Measurements from ENCODE around the gene RBM25. TPM values are rescaled to one million over a fixed set of nuclear protein-coding genes. Genes with fewer than 3 reads are reported as not detected.

RBM25 gene
- total and polyA plus RNA-seq, 11 donors: 13.1 to 49.2 (median 36.6) TPM

- H3K4me3 ChIP-seq: no peak overlapping the region
- no peak overlapping the region for H3K27ac ChIP-seq
- peaks cover 0 to 55% (median 24%) of the 10 kb centered on the region in 12 donors for H3K4me1 ChIP-seq
Observed at GRCh38 chr14:73022051-73022450, 36.3 kb upstream of the RBM25 start.

DNA sequence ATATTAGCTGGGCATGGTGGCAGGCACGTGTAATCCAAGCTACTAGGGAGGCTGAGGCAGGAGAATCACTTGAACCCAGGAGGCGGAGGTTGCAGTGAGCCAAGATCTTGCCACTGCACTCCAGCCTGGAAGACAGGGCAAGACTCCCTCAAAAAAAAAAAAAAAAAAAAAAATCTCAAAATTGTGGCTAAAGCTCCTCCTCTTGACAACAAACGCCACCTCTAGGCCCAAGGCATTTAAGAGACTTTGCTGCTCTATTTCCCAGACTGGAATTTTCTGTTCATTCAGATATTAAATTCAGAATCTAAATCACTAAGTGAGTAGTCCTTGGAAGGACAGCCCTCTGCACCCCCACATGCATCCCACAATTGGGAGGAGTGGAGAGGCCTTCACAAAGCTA is 32.8 kb upstream of the RBM25 start:
- WGBS, 4 donors: 74 to 87% (median 82%) methylated on average over 3 of the region's 3 CpGs

More at GRCh38 chr14:73022051-73022450, 36.3 kb upstream of the RBM25 start:
- no peaks in the 10 kb centered on the region for H3K27me3 ChIP-seq
- H3K36me3 ChIP-seq: peaks cover 0 to 69% (median 55%) of the 10 kb centered on the region in 9 donors
- ATAC-seq (no peak), DNase-seq (no peak)
- WGBS, 4 donors: 95 to 98% (median 97%) methylated on average over 4 of the region's 4 CpGs
- intact Hi-C loops (cut with DNase I): no loop called here
- TF ChIP-seq, protein P1, sequence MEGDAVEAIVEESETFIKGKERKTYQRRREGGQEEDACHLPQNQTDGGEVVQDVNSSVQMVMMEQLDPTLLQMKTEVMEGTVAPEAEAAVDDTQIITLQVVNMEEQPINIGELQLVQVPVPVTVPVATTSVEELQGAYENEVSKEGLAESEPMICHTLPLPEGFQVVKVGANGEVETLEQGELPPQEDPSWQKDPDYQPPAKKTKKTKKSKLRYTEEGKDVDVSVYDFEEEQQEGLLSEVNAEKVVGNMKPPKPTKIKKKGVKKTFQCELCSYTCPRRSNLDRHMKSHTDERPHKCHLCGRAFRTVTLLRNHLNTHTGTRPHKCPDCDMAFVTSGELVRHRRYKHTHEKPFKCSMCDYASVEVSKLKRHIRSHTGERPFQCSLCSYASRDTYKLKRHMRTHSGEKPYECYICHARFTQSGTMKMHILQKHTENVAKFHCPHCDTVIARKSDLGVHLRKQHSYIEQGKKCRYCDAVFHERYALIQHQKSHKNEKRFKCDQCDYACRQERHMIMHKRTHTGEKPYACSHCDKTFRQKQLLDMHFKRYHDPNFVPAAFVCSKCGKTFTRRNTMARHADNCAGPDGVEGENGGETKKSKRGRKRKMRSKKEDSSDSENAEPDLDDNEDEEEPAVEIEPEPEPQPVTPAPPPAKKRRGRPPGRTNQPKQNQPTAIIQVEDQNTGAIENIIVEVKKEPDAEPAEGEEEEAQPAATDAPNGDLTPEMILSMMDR (IDR thresholded peaks at IDR 0.05): no peak
- no peak for TF ChIP-seq POLR2A (IDR thresholded peaks at IDR 0.05)
- no peaks in the 10 kb centered on the region for H3K9me3 ChIP-seq

GRCh38 chr14:73026243-73026844 is 32.0 kb upstream of the RBM25 start:
- Histone ChIP-seq H3K9me3 (no peaks in the 10 kb centered on the region), H3K27ac (peak overlapping the region; percentile 10 to 95 (median 83)), H3K4me1 (peaks cover 0 to 46% (median 24%) of the 10 kb centered on the region in 12 donors), H3K4me3 (peak overlapping the region; percentile 51 to 98 (median 76)), H3K36me3 (peaks cover 0 to 32% (median 24%) of the 10 kb centered on the region in 9 donors), H3K27me3 (no peaks in the 10 kb centered on the region)
- intact Hi-C loops (cut with DNase I): loop anchor here in 2 of 10 donors (2.0 kb wide), 1 partner anchor 32 kb away; the partner anchor contains the start of gene RBM25 (in 2 of the 2)
- ATAC-seq: no peak
- TF ChIP-seq, protein P1 (IDR thresholded peaks at IDR 0.05): no peak
- no peak for TF ChIP-seq POLR2A (IDR thresholded peaks at IDR 0.05)
- WGBS, 4 donors: 1 to 2% (median 2%) methylated on average over 16 to 21 of the region's 21 CpGs
- DNase-seq: peak in 1 of 5 donors; percentile 66

More for the DNA sequence above, 32.8 kb upstream of the RBM25 start:
- H3K9me3 ChIP-seq: no peaks in the 10 kb centered on the region
- H3K27ac ChIP-seq: no peak overlapping the region
- peaks cover 0 to 49% (median 24%) of the 10 kb centered on the region in 12 donors for H3K4me1 ChIP-seq
- no peak for TF ChIP-seq POLR2A (IDR thresholded peaks at IDR 0.05)
- TF ChIP-seq, protein P1 (IDR thresholded peaks at IDR 0.05): no peak
- ATAC-seq: no peak
- intact Hi-C loops (cut with DNase I): no loop called here
- H3K36me3 ChIP-seq: peaks cover 0 to 40% (median 32%) of the 10 kb centered on the region in 9 donors
- no peak for DNase-seq
- H3K4me3 ChIP-seq: peak overlapping the region in 7 of 12 donors; percentile 61 to 96 (median 82)
- no peaks in the 10 kb centered on the region for H3K27me3 ChIP-seq

DNA sequence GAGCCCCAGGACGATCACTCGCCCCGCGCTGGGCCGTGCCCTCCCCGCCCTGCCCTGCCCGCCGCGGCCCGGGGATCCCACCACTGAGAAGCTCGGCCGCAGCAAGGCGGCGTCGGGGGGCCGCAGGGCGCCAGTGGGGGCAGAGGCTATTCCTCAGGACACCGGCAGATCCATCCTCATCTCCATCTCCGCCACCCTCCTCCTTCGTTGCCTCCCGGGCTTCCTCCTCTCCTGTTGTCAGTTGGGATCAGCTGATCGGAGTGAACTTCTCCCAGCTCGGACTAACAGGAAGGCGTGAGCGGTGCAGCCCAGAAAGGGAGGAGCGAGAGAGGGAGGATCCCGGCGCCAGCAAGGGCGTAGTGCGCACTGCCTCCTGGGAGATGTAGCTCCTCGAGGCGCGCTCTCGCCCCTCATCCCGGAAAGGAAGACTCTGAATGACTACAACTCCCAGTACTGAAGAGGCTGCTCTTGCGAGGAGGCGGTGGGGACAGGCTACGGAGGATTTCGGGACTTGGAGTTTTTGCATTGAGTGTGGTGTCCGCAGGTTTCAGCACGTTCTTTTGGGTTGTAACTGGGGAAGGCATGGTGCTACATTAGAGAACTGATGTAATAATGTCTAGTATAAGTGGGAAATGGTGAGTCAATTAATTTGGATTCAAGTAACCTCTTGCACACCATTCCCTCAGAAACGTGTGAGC is 31.3 kb upstream of the RBM25 start, which contains the start of gene ZFYVE1:
Gene ZFYVE1 (minus strand): TSS at position 262 of the 698 bp plus-strand sequence. CDS start 2,598 bp downstream, outside the sequence.
- H3K36me3 ChIP-seq: peaks cover 0 to 26% (median 19%) of the 10 kb centered on the region in 9 donors
- H3K27ac ChIP-seq: peak within 1 kb of the TSS; percentile 10 to 95 (median 83)
- intact Hi-C loops (cut with DNase I): loop anchor here in 3 of 10 donors (1.0 to 2.0 kb wide), 2 partner anchors 31 to 32 kb away; partner anchors contain the start of gene RBM25 (in 3 of the 3)
- TF ChIP-seq, protein P1 (IDR thresholded peaks at IDR 0.05): no peak
- TF ChIP-seq POLR2A (IDR thresholded peaks at IDR 0.05): peak in 1 of 2 donors; percentile 84
- H3K9me3 ChIP-seq: no peaks in the 10 kb centered on the region
- no peaks in the 10 kb centered on the region for H3K27me3 ChIP-seq
- peak; percentile 100 for ATAC-seq
- H3K4me1 ChIP-seq: peaks cover 0 to 39% (median 21%) of the 10 kb centered on the region in 12 donors
- 1% methylated on average over 27 to 42 of the region's 42 CpGs for WGBS, 4 donors
- peak; percentile 97 to 98 (median 98) for DNase-seq
- H3K4me3 ChIP-seq: peak within 1 kb of the TSS; percentile 51 to 98 (median 76)
